ENCODE results near the gene BTBD9. TPM values are rescaled to one million over a fixed set of nuclear protein-coding genes. Genes with fewer than 3 reads are reported as not detected.

The BTBD9 gene
- total RNA-seq, 1 donor from 2014 or later: 28.1 TPM

- DNase-seq (ENCODE audit: low spot score in 2 of 2): no peak
- no peak for FAIRE-seq
Observed at GRCh38 chr6:38173909-38174308, 465.8 kb downstream of the BTBD9 start.

DNA sequence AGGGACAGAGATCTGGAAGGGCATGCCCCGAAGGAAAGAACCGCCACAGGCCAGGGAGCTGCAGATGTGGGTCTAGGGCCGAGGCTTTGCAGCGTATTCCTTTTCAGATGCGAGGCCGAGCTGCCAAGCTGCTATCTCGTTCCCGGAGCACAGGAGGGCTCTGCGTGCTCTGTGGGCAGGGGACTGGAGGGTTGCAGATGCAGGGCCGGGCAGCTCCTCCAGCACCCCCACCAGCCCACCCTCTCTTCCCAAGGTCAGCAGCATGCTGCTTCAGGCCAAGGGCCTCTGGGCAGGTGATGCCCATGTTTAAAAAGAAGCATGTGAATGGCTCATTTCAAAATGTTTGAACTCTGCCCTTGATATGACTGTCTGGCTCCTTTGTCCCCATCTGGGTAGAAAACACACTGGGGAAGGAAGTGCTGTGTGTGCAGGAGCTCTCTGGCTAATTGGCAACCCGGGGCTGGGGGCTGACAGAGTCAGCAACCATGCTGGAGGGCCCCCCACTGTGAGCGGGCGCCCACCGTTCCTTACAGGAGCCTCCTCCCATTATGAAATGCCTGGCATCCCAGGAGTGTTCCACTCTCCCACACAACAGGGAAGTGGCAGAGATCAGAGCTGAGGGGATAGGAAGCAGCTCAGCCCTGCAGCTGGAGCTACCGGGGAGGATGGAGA is 466.9 kb downstream of the BTBD9 start:
- DNase-seq (ENCODE audit: low spot score in 2 of 2) (no peak), FAIRE-seq (no peak)

- DNase-seq (ENCODE audit: low spot score in 2 of 2) (no peak), FAIRE-seq (no peak)
Observed at GRCh38 chr6:38171997-38172738, 467.6 kb downstream of the BTBD9 start.

DNA sequence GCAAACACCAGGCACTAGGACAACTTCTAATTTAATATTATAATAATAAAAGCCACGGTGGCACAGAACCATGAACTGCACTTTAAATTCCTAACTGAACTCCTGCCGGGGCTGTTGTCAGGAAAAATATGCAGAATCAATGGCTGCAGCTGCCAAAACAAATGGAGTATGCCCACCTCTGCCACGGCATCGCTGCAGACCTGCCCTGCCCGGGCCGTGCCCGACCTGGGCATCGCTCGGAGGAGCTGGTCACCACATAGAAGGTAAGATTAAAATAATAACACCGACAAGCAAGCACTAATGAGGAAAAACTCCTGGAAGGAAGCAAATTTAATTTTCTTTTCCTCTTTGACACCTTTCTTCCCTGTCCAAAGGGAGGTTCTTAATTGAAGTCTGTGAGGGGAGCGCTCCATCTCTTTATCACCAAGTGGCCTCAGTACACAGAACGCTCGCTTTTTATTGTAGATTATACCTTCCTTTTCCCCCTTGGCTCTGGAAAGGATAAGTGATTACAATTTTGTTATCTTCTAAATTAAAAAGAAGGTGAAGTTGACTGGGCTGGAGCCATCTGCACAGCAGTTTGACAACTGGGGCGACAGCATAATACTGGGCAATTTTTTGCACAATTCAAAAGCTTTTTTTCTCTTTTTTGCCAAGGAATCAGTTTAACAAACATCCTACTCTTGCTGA is 468.9 kb downstream of the BTBD9 start:
- no peak for DNase-seq (ENCODE audit: low spot score in 2 of 2)

DNA sequence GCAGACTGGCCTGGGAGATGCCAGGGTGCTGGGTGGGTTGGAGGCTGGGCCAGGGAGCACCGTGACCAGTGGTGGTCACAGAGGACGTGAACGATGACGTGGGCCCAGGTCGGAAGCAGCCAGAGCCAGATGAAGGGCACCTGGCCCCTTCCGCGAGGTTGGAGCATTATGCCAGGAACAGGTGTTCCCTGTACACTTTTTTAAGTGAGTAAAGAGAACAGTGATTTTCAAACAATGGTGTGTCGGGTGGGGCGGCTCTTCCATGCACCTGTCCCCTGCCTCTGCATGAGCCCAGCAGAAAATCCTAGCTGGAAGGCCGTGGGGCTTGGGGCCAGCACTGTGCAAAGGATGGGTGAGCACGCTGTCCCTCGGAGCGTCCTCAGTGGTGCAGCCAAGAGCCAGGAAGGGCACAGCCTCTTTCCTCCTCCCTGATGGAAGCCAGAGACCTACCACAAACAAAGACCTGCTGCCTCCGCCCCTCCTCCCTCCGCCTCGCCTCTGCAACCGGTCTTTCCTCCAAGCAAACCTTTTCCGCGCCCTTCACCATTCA is 469.7 kb downstream of the BTBD9 start:
- FAIRE-seq (no peak), DNase-seq (ENCODE audit: low spot score in 2 of 2) (no peak)

More for the DNA sequence above, 468.9 kb downstream of the BTBD9 start:
- no peak for FAIRE-seq

- FAIRE-seq (no peak), DNase-seq (ENCODE audit: low spot score in 2 of 2) (no peak)
Observed at GRCh38 chr6:38169221-38169976, 470.3 kb downstream of the BTBD9 start.

DNA sequence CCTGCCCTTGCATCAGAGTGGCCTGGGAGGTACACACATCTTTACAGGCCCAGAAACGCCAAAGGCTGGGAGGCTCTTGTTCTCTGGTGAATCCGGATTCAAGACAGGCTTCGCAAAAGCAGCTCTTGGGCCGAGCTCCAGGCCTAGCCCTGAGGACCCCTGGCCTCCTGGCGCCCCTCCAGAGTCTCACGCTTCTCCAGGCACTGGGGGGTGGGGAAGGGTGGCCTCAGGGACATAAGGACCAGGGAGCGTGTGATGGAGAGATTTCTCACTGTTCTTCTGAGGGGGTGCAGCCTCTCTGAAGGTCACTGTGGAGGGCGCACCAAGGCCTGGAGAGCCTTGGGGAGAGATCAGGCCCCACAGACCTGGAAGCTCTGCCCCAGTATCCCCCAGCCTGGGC is 471.0 kb downstream of the BTBD9 start:
- no peak for FAIRE-seq
- no peak for DNase-seq (ENCODE audit: low spot score in 2 of 2)

DNA sequence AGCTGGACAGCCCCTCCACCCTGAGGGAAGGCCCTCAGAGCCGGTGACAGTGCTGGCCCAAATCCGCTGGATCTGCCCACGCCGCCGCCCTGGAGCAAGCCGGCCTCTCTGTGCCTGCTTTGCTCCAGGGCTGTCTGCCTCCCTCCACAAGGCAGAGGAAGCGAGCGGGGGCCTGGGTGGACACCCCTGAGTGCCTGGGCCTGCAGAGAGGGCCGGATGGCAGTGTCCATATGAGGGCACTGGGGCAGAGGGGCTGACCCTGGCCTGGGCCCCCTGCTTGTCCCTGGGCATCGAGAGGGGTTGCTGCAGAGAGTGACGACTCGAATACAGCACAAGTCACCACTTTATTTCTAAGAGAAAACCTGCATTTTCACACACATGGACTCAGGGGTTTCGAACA is 471.6 kb downstream of the BTBD9 start:
- FAIRE-seq: no peak
- no peak for DNase-seq (ENCODE audit: low spot score in 2 of 2)

DNA sequence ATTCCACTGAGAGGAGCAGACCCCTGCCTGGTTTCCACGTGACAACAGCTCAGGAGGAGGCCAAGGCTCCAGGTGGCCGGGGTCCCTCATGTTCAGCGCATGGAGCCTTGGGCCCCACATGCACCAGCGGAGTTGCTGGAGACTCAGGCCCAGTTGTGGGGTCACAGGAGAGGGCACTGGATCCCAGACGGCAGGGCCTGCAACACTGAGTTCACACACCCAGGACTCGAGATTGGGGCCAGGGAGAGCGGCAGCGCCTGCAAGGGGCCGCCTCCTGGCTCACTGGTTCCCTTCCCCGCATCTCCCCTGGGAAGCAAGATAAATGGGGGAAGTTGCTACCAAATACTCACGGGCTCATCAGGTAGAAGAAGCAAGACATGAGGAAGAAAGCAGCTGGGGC is 472.1 kb downstream of the BTBD9 start:
- DNase-seq (ENCODE audit: low spot score in 2 of 2) (no peak), FAIRE-seq (no peak)

DNA sequence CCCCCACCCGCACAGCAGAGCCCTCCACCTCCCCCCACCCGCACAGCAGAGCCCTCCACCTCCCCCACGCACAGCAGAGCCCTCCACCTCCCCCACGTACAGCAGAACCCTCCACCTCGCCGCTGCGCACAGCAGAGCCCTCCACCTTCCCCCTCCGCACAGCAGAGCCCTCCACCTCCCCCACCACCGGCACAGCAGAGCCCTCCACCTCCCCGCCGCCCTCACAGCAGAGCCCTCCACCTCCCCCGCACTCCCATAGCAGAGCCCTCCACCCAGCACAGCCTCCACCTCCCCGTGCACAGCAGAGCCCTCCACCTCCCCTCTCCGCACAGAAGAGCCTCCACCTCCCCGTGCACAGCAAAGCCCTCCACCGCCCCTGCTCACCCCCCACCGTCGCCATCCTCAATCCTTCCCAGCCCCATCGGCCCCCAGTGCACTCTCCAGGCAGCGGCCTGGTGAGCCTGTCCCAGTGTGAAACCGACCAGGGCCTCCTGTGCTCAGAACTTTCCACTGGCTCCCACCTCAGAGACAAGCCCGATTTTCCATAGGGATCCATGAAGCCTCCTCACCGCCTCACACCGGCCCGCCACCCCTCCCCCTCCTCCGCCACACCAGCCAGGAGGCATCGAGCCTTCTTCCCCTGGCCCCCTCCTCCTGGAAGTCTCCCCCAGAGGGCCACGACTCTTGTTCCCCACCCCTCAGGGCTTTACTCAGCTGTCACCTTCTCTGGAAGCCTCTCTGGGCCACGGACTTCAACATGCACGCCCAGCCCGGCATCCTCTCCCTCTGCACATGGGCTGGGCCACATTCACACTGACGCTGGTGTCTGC is 473.1 kb downstream of the BTBD9 start:
- DNase-seq (ENCODE audit: low spot score in 2 of 2): no peak
- no peak for FAIRE-seq

DNA sequence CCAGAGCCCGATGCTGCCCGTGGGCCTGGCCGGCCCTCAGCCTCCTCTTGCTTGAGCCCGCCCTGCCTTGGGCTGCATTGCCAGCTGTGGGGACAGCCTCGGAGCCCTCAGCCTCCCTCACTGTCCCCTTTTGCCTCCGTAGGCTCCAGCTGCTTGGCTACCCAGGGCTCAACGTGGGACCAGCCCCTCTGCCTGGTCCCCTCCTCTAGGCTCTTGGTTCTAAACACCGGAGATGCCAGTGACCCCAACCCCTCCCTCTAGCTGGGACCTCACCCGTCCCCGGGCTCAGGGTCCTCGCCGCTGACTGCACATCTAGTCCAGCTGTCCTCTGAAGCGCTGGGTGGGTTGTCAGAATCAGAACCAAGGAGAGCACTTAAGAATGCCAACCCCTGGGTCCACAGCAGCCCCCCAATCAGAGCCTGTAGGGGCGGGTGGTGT is 475.0 kb downstream of the BTBD9 start:
- DNase-seq (ENCODE audit: low spot score in 2 of 2) (no peak), FAIRE-seq (no peak)

DNA sequence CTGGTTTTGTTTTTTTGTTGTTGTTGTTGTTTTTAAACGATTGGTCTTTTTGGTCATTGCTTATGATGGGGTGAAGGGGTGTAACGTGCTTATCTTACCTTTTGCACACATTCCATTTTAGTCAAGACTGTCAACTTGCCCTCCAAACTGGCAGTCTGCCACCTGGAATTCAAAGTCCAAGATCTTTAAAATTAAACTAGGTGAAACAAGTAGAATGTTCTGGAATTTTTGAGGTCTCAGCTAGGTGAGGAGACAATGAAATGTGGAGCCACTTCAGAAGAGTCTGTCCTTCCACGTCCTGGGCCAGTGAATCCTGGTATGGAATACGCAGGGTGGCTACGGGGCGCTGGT is 475.6 kb downstream of the BTBD9 start:
- FAIRE-seq (no peak), DNase-seq (ENCODE audit: low spot score in 2 of 2) (no peak)

DNA sequence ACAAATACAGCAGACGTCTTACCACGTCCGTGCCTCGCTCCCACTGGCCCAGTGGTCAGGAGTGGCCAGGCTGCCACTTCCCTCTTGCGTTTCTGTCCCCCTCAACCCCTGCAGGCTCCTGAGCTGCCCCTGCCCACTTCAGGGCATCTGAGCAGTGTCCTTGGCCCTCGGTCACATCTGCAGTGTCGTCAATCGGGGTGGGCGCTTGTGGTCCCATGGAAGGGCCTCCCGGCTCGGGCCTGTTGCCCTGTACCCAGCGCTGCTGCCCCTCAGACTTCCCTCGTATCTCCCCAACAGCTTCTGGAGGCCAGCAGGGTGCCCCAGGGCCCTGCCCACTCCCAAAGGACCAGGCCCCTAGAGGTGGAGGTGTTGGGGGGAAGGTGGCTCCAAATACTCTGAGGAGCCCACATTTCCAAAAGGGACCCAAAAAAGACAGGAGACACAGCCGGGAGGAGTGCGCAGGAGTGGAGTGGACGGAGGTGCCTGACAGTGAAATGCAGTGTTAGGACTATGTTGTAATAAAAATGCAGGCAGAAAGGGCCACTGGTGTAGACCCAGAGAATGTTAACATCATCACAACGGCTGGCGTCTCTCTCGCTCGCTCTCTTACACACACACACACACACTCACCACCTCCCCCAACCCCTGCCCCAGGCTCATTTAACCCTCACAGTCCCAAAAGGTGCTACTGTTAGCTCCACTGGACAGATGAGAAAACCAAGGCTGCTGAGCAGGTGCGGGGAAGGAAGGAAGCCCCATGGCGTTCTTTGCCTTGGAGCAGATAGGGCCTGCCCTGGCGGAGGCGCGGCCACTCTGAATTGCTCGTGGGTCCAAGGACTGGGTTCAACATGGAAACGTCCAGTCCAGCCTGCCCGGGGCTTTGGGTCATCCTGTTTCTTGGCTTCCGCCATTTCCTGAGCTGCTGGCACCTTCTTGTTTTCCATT is 476.3 kb downstream of the BTBD9 start:
- FAIRE-seq: no peak

DNA sequence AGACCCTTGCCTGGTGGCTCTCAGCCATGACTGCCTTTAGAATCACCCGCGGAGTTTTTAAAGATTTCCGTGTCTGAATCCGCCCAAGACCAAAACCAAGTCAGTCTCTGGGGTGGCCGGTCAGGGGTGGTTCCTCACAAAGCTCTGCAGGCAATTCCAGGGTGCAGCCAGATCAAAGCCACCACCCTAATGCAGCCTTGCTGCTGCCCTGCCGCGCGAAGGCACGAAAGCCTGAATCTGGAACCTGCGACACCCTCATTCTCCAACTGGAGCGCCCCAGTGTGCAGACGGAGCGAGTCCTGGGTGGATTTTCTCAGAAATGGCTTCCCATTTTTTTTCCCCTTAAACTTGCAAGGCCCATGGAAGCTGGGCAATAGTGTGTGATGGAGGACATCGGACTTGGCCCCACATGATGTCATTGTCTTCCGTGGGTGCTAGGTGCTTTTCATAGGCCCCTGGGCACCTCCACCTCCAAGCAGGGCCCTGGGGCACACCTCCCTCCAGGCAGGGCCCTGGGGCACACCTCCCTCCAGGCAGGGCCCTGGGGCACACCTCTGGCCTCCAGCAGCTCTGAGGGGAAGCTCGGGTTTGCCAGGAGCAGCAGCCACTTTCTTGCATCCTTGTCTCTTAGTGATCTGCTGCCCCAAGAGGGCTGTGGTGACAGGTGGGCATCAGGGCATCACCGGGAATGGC is 477.1 kb downstream of the BTBD9 start:
- DNase-seq (ENCODE audit: low spot score in 2 of 2) (no peak), FAIRE-seq (no peak)

More for the DNA sequence above, 476.3 kb downstream of the BTBD9 start:
- no peak for DNase-seq (ENCODE audit: low spot score in 2 of 2)

DNA sequence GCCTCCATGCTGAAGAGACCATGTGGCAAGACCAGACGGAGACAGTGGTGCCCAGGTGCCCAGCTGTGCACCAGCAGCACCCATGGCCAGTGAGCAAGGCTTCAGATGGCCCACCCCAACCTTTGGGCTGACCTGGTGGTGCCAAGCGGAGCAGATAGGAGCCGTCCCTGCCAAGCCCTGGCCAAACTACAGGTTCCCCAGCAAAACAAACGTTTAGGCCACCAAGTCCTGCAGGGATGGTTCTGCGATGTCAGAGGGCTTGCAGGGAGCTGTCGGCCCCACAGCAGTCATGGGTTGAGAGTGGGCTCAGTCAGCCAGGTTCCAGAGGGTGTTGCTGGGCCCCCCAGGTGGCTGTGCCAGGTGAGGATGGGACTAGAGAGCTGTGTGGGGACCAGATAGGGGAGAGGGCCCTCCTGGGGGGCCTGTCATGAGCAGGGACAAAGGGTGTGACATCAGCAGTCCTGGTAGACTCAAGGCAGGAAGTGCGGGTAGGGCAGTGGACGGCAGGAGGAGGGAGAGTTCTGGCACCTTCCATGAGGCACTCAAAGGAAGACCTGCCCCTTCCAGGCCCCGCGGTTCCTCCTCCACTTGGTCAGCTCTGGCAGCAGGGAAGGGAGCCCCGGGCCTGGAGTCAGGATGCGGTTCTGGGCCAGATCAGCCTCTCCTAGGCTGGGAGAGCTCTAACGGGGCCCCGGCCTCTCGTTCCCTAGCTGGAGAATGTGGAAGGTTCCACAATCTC is 477.8 kb downstream of the BTBD9 start:
- FAIRE-seq: no peak
- no peak for DNase-seq (ENCODE audit: low spot score in 2 of 2)

GRCh38 chr6:38161331-38161730 is 478.4 kb downstream of the BTBD9 start:
- DNase-seq (ENCODE audit: low spot score in 2 of 2) (no peak), FAIRE-seq (no peak)

GRCh38 chr6:38160831-38161230 is 478.9 kb downstream of the BTBD9 start:
- FAIRE-seq: no peak
- no peak for DNase-seq (ENCODE audit: low spot score in 2 of 2)

All from frontal cortex (tissue), 4 donors.